Neural crest cell (in vitro differentiated cells): ENCODE measurements around the gene CDR2L. TPM values are rescaled to one million over a fixed set of nuclear protein-coding genes. Genes with fewer than 3 reads are reported as not detected.

Experiments
- DNase-seq: peaks from one replicate; pipeline ENCODE4 v3.0.0; 2021; ENCODE audit warnings: low read depth, mixed read lengths, low spot score
- H3K27ac Mint-ChIP-seq: one replicate; pipeline ENCODE4 v1.8.0; 2021; ENCODE audit warnings: mild to moderate bottlenecking, mixed read lengths; ENCODE audit not compliant: unreplicated experiment
- H3K27me3 Mint-ChIP-seq: 2 replicates; pipeline ENCODE4 v1.8.0; 2021; ENCODE audit warnings: low read depth, mild to moderate bottlenecking, mixed read lengths
- H3K36me3 Mint-ChIP-seq: 2 replicates; pipeline ENCODE4 v1.8.0; 2021; ENCODE audit warnings: low read depth, mild to moderate bottlenecking, mixed read lengths
- H3K4me1 Mint-ChIP-seq: 2 replicates; pipeline ENCODE4 v1.8.0; 2021; ENCODE audit warnings: mixed read lengths
- H3K4me3 Mint-ChIP-seq: one replicate; pipeline ENCODE4 v1.8.0; 2021; ENCODE audit warnings: mild to moderate bottlenecking, mixed read lengths
- H3K9me3 Mint-ChIP-seq: 2 replicates; pipeline ENCODE4 v1.8.0; 2021; ENCODE audit warnings: mixed read lengths
- total RNA-seq: library from RNA; stranded (reverse); gene quantifications from 2 replicates; pipeline ENCODE4 v1.2.1, GENCODE V29; 2021
- TF ChIP-seq, protein P1 (sequence below): fragments of 200-600 bp; sonication (generic); conservative IDR thresholded peaks from 2 replicates; pipeline ENCODE4 v1.5.0; 2021; ENCODE audit warnings: antibody characterized with exemption, mild to moderate bottlenecking

The CDR2L gene
- total RNA-seq, 1 donor from 2014 or later = 24.1 TPM

GRCh38 chr17:74961657-74962350, 25.6 kb upstream of the CDR2L start:
- H3K27ac Mint-ChIP-seq = no peak overlapping the region
- no peaks in the 10 kb centered on the region for H3K36me3 Mint-ChIP-seq
- TF ChIP-seq, protein P1, sequence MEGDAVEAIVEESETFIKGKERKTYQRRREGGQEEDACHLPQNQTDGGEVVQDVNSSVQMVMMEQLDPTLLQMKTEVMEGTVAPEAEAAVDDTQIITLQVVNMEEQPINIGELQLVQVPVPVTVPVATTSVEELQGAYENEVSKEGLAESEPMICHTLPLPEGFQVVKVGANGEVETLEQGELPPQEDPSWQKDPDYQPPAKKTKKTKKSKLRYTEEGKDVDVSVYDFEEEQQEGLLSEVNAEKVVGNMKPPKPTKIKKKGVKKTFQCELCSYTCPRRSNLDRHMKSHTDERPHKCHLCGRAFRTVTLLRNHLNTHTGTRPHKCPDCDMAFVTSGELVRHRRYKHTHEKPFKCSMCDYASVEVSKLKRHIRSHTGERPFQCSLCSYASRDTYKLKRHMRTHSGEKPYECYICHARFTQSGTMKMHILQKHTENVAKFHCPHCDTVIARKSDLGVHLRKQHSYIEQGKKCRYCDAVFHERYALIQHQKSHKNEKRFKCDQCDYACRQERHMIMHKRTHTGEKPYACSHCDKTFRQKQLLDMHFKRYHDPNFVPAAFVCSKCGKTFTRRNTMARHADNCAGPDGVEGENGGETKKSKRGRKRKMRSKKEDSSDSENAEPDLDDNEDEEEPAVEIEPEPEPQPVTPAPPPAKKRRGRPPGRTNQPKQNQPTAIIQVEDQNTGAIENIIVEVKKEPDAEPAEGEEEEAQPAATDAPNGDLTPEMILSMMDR = peak; percentile 87
- no peaks in the 10 kb centered on the region for H3K9me3 Mint-ChIP-seq
- peaks cover 15% of the 10 kb centered on the region for H3K27me3 Mint-ChIP-seq
- DNase-seq = peak; percentile 95
- H3K4me3 Mint-ChIP-seq = no peak overlapping the region
- H3K4me1 Mint-ChIP-seq = peaks cover 3% of the 10 kb centered on the region

DNA sequence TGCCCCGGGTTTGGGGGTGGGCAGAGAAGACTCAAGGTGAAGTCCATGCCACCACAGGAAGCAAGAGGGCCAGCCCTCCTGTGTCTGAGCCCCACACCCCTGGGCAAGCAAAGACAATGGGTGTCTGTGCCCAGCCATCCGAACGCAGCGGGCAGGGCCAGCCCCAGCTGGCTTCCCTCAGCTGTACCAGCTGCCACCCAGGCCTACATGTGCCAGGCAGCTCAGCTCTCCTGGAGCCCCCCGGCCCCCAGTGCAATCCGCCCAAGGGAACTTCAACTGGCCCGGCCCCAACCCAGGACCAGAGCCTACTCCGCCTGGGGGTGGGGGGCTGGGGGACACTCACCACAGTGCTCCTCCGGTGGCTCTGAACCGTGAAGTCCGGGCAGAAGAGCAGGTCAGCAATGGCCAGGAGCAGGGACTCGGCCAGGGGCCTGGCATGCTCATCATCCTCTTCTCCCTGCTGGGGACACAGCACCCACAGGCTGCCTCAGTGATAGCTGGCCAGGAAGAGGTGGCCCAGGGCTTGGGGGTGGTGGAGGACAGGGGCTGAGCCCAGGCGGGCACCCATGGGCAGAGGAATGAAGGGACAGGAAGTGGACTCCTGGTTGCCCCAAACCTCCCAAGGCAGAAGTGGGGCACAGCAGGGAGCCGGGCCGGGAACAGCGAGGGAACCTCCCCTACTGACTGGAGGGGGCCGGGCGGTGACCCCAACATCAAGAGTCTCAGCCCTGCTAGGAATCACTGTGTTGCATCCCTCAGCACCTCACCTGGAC, 24.6 kb upstream of the CDR2L start:
- Mint-ChIP-seq H3K27me3 (peaks cover 15% of the 10 kb centered on the region), H3K36me3 (no peaks in the 10 kb centered on the region), H3K4me1 (peaks cover 3% of the 10 kb centered on the region), H3K4me3 (no peak overlapping the region), H3K9me3 (no peaks in the 10 kb centered on the region), H3K27ac (no peak overlapping the region)
- TF ChIP-seq, protein P1 = no peak
- no peak for DNase-seq

DNA sequence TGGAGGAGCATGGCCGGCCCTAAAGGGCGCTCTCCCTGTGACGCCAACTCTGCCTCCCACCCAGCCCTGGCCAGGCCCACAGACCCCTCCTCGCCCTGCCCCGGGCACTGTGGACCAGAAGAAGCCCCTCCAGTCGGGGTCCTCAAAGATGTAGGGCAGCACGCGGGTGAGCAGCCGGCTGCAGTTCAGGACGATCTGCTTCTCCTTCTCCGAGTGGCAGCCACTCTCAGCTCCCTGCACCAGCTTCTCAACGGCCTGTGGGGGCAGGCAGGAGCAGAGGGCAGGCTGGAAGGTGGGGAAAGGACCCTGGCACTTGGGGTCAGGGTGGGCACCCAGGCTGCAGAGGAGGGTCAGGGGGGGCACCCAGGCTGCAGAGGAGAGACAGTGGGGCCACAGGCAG, 23.8 kb upstream of the CDR2L start:
- Mint-ChIP-seq H3K27ac (peak overlapping the region; percentile 67), H3K4me3 (no peak overlapping the region), H3K9me3 (no peaks in the 10 kb centered on the region)

GRCh38 chr17:74964246-74964761, 23.1 kb upstream of the CDR2L start:
- TF ChIP-seq, protein P1 = no peak
- no peaks in the 10 kb centered on the region for H3K36me3 Mint-ChIP-seq
- H3K27me3 Mint-ChIP-seq = peaks cover 7% of the 10 kb centered on the region
- no peak overlapping the region for H3K4me3 Mint-ChIP-seq
- no peak for DNase-seq
- peaks cover 3% of the 10 kb centered on the region for H3K4me1 Mint-ChIP-seq
- no peaks in the 10 kb centered on the region for H3K9me3 Mint-ChIP-seq
- H3K27ac Mint-ChIP-seq = no peak overlapping the region

More for the DNA sequence above, 23.8 kb upstream of the CDR2L start:
- peaks cover 3% of the 10 kb centered on the region for H3K4me1 Mint-ChIP-seq
- peaks cover 10% of the 10 kb centered on the region for H3K27me3 Mint-ChIP-seq
- TF ChIP-seq, protein P1 = no peak
- H3K36me3 Mint-ChIP-seq = no peaks in the 10 kb centered on the region
- no peak for DNase-seq

GRCh38 chr17:74964988-74965622, 22.3 kb upstream of the CDR2L start:
- TF ChIP-seq, protein P1 = no peak
- H3K4me3 Mint-ChIP-seq = no peak overlapping the region
- H3K27me3 Mint-ChIP-seq = peaks cover 4% of the 10 kb centered on the region
- DNase-seq = no peak
- H3K4me1 Mint-ChIP-seq = peaks cover 3% of the 10 kb centered on the region
- H3K36me3 Mint-ChIP-seq = no peaks in the 10 kb centered on the region
- no peaks in the 10 kb centered on the region for H3K9me3 Mint-ChIP-seq
- peak overlapping the region; percentile 75 for H3K27ac Mint-ChIP-seq
